Suppressor macrophage treated with lipopolysaccharide for 1 hour (primary cell): Measurements from ENCODE around the gene PDXP.

Source experiments
- DNase-seq, 3 donors: peaks; one replicate each; pipeline ENCODE4 v3.0.0-alpha.2; 2020 to 2022

Gene PDXP

GRCh38 chr22:37697538-37697835 is 39.0 kb downstream of the PDXP start:
- no peak for DNase-seq

- DNase-seq, result peak; percentile 77 to 84 (median 84)
Observed at GRCh38 chr22:37701141-37701786, 42.7 kb downstream of the PDXP start.

GRCh38 chr22:37703906-37704305 is 45.4 kb downstream of the PDXP start:
- DNase-seq, result no peak

GRCh38 chr22:37704645-37705044 is 46.1 kb downstream of the PDXP start:
- DNase-seq, result no peak

GRCh38 chr22:37705205-37705604 is 46.7 kb downstream of the PDXP start:
- DNase-seq, result no peak

GRCh38 chr22:37708580-37709444 is 50.3 kb downstream of the PDXP start:
- peak; percentile 58 to 75 (median 62) for DNase-seq

GRCh38 chr22:37709445-37709765 is 50.9 kb downstream of the PDXP start:
- DNase-seq, result no peak

- no peak for DNase-seq
Observed at GRCh38 chr22:37710675-37711074, 52.2 kb downstream of the PDXP start.

GRCh38 chr22:37711490-37711889 is 53.0 kb downstream of the PDXP start:
- no peak for DNase-seq

GRCh38 chr22:37713761-37714160 is 55.2 kb downstream of the PDXP start:
- no peak for DNase-seq

- DNase-seq, result no peak
Observed at GRCh38 chr22:37714634-37715033, 56.1 kb downstream of the PDXP start.

- DNase-seq, result no peak
Observed at GRCh38 chr22:37715760-37716159, 57.2 kb downstream of the PDXP start.
